Activated naive CD4-positive, alpha-beta T cell treated with Interleukin-2 at 50 U/mL for 16 hours (primary cell): Measurements from ENCODE around the gene ATP6V1E1.

ENCODE experiments used
- DNase-seq: peaks from one replicate; pipeline ENCODE4 v3.0.0-alpha.2; 2020

Gene ATP6V1E1

DNA sequence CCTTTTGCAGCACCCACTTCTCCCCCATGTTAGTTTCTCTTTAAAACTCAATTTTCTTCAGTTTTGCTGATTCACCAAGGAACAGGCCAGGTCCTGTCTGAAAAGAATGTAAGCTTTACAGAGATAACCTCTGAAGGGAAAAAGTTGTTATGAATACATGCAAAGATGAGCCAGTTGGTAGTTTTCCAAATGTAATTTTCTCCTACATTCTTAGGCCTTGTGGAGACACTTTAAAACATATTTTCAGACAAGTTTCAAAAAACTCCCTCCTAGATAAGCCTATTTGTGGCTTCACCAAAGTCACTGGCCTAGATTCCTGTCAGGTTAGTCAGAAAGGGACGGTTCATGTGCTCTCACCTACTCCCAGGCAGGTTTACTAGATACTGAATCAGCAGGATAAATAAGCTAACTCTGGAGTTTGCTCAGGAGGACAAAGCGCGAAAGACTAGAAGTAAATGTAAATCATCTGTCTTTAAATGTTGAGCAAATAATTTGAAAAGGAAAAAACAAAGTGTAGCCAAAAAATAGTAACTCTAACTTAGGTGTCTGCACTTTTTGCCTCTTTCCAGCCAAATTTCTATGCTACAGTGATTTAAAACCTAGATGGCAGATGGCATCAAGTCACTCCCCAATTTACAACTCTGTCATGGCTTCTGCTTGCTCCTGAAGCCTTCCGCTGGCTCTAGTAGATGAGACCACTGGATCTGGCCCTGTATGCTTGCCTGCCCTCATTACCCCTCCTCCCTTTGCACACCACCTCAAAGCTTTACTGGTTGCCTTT lies 4.9 kb upstream of the ATP6V1E1 start:
- no peak for DNase-seq

DNA sequence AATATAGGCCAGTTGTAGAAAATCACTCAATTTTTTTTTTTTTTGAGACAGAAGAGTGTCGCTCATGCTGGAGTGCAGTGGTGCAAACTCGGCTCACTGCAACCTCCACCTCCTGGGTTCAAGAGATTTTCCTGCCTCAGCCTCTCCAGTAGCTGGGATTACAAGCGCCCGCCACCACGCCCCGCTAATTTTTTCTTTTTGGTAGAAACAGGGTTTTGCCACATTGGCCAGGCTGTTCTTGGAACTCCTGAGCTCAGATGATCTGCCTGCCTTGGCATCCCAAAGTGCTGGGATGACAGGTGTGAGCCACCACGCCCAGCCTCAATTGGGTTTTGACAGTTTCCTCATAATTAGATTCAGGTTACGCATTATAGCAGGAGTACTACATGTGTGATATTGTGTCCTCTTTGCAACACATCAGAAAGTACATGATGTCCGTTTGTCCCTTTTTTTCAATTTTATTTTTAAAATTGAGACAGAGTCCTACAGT lies 2.6 kb upstream of the ATP6V1E1 start:
- DNase-seq: no peak

DNA sequence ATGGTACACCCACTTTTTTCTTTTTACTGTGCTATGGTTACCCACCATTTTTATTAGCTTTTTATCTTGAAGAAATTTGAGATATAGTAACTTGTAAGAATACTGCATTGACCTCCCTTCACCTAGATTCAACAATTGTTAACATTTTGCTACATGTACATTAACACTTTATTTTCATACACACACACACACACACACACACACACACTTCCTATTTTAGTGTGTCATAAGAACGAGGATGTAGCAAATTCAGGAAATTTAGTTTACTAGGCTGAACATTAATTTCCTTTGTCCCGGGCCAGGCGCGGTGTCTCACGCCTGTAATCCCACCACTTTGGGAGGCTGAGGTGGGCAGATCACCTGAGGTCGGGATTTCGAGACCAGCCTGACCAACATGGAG lies 1.1 kb upstream of the ATP6V1E1 start:
- DNase-seq: no peak

DNA sequence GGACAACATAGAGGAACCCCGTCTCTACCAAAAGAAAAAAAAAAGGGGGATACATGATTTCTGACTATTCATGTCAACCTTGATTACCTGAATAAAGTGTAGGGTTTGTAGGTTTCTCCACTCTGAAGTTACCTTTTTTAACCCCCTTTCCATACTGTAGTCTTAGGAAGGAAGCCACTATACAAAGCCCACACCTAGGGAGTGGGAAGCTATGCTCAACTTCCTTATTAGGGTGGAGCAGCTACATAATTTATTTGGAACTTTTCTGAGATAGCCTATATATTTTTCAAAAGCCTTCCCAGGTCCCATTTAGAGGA lies 582 bp upstream of the ATP6V1E1 start:
- DNase-seq: no peak

DNA sequence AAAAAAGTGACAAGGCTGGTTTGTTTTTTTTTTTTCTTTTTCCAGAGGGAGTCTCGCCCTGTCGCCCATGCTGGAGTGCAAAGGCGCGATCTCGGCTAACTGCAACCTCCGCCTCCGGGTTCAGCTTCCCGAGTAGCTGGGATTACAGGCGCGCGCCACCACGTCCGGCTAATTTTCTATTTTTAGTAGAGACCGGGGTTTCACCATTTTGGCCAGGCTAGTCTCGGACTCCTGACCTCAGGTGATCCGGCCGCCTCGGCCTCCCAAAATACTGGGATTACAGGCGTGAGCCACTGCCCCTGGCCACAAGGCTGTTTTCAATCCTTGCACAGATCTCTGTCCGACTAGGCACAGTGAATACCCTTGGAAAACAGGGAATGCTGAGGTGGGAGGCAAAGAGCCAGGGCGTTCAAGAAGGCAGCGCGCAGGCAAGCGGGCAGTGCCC lies 566 bp downstream of the ATP6V1E1 start:
- DNase-seq: no peak

DNA sequence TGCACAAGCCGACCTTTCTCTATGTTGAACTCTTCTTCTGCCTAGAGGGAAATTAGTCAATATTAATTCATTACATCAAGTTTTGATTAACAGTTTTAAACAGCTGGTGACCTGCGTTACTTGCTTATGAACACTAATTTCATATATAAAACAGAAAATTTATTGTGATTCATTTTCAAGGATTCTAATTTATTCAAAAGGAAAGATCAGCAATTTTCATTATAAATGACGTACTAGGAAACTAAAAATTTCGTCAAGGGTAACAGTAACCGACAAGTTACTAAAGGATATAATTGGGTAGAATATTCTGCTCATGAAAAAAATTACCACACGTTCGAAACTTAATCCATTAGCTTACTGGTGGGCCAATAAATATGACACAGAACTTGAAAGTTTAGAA lies 15.3 kb downstream of the ATP6V1E1 start:
- DNase-seq: no peak

DNA sequence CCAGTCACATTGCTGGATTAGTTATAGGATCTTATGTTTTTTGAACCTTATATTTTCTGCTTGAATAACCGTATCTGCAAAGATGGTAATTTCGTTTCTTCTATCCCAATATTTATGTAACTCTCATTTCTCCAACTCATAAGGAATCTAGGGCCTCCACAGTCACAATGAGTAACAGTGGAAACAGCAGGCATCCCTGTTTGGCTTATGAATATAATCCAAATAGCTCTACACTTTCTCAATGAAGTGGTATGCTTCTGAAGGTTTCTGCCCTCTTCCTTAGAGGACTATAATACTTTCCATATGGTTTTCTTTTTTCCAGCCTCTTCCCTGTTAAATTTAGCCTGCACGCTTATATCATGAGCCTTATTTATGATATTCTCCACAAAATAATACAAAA lies 16.5 kb downstream of the ATP6V1E1 start:
- DNase-seq: no peak

DNA sequence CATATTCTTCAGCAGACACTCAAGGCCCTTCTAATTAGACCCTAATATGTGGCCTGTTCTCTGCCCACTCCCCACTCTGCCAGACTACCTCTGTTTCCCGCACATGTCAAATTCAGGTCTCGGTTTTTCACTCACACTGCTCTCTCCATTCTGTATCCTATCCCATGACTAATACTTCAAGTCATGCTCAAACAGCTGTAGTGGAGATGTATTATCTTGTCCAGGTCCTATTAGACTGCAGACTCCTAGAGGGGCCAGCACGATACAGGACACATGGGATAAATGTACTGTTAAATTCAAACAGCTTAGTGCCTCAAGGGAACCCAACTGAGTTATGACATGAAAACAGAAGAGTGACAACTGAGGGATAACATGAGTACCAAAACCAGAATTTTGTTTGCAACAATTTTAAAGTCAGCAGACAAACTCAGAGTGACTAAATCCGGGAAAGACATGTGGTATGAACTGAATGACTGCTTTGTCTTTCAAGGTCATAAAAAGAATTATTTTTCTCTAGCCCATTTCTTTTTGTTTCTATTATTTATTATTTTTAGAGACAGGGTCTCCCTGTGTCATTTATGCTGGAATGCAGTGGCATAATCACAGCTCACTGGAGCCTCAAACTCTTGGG lies 20.5 kb downstream of the ATP6V1E1 start:
- DNase-seq: no peak

DNA sequence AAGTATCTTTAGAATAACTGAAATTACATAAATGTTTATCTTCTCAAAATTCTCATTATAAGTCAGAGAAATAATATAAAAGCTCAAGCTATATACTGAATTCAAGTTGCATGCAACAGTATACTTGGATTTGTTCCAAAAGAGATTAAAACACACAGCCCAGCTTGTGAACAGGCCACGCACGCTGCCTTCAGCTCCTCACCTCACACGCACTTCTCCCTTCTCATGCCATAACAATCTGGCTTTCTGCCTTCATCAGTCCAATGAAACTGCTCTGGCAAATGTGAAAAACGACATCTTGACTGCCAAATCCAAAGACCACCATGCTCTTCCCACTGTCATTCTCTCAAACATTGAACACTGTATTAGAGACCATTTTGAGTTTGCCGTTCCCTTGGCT lies 22.1 kb downstream of the ATP6V1E1 start:
- DNase-seq: no peak

DNA sequence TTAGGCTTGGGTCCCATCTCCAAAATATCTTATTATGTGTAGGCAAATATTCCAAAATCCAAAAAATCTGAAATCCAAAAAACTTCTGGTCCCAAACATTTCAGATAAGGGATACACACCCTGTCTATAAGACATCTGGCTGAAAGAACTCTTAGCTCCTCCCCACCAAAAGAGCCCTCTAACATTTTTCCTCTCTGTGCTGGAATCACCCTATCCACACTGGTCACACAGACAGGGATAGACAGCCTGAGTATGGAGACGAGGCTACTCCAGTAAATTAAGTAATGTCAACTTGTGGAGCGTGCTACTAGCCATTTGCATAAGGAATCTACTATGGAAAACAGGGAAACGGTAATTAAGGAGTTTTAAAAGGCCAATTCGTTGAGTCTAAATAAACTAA lies 24.9 kb downstream of the ATP6V1E1 start:
- DNase-seq: no peak

DNA sequence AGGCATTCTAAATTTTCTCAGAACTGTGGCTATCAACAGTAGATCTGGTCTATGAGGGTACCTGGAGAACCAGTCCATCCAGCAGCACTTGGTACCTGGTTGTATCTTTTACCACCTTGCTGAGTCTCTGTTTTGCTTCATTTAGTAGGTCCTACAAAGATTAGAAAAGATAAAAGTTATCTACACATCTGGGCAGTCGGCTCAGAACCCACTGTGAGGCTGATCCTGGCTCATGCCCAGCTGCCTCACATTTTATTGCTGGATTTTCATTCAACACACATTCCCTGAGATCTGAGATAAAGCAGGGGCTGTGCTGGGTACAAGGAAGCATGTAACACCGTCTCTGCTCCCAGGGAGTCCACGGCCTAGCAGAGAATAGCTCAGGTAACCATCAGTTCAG lies 27.5 kb downstream of the ATP6V1E1 start:
- no peak for DNase-seq

DNA sequence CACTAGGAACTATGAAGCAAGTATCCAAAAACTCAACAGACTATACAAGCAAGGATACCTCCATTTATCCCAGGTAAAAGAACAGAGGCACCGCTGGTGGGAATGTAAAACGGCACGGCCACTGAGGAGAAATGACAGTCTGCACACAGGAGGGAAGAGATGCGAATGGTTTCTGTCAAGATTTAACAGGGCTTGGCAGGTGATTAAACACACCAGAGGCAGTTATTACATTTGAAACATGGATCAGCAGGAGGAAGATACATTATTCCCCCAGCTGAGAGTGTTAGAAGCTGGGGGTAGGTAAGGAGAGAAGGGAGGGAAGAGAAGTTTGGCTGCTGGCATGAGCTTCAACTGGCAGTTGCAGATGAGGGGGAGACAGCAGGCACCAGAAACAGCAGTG lies 30.2 kb downstream of the ATP6V1E1 start:
- DNase-seq: no peak

DNA sequence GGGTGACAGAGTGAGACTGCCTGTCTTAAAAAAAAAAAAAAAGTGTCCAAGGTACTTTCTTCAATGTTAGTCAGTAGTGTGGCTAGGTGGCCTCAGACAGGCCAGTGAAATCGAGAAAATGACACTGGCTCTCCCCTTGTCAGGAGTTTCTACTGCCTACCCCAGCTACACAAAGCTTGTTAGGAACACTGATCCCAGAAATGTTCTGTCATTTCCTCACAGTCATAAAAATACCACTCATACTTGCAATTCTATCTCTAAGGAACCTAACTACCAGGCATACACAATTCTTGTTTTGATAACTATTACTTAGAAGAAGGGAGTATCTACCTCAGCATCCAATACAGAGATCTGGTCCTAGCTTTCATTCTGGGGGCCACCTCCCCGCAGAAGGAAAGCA lies 31.3 kb downstream of the ATP6V1E1 start:
- no peak for DNase-seq

DNA sequence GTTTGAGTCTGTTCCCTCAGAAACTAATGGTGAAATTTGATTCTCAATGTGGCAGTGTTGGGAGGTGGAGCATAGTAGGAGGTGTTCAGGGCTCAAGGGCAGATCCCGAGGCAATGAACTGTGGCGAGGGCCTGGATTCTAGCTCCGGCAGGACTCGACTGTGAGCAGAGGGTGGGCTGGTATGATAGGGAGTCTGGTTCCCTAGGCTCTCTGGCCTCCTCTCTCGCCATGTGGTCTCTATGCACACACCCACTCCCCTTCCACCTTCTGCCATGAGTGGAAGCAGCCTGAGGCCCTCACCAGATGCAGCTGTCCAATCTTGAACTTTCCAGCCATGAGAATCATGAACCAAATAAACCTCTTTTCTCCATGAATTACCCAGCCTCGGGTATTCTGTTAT lies 32.3 kb downstream of the ATP6V1E1 start:
- DNase-seq: no peak

DNA sequence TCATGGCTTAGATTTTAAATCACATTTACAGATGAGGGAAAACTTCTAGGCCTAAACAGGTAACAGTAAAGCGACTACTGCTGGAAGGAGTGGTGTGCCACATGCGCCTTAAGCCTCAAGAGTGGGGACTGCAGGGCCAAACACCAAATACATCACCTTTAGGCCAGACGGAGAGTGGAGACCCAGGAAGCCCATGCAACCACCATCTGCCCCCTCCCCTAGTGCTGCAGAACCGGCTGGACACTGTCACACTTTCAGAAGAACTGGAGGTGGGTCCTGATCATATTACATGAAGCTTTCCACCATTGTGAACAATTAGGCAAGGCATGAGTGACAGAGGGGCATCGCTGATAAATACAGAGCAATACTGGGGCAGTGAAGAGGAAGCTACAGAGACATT lies 36.3 kb downstream of the ATP6V1E1 start:
- no peak for DNase-seq

DNA sequence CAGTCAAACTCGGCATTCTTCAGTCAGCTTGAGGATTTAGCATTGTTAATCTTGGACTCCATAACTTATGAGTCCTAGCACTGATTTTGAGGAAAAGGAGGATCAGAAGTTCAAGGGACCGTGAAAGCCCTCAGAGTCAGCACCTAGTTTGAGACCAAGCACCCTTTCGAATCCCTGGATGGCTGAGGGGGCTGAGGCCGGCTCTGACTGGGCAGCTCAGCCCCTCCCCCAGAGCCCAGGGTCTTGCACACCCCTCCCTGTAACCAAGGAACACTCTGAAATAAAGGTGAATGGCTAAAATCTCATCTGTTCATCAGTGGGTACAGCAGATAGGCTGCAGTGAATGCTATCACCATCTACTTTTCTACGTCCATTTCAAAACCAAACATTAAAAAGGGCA lies 38.0 kb downstream of the ATP6V1E1 start:
- DNase-seq: no peak

DNA sequence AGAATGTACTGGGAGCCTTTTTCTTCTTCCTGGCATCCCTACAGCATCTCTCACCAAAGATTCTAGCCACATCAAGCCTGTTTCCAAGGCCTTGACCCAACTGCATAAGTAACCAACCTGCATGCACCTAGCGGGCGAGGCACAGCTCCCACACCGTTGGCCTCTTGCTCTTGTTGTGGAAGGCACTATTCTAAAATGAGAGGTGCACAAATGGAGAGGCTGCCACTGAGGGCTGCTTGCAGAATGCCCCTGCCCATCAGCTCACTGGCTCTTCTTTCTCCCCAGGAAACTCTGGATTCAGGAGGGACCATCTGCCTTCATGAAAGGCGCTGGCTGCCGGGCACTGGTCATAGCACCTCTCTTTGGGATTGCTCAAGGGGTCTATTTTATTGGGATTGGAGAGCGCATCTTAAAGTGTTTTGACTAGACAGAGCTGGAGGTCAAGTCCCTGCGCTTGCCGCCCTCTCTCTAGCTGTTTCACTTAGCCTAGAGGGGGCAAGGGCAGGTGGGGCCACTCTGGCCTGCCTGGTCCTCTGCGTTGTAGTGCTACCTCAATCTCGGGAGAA lies 38.7 kb downstream of the ATP6V1E1 start:
- DNase-seq: no peak

DNA sequence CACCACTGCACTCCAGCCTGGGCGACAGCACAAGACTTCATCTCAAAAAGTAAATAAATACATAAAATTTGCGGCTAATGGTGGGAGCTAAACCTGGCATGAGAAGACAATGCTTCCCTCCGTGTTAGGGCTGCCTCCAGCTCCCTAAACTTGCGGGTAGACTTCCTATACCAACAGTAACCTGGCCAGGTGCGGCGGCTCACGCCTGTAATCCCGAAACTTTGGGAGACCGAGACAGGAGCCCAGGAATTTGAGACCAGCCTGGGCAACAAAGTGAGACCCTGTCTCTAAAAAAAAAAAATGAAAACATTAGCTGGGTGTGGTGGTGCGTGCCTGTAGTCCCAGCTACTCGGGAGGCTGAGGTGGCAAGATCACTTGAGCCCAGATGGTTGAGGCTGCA lies 39.9 kb downstream of the ATP6V1E1 start:
- no peak for DNase-seq

DNA sequence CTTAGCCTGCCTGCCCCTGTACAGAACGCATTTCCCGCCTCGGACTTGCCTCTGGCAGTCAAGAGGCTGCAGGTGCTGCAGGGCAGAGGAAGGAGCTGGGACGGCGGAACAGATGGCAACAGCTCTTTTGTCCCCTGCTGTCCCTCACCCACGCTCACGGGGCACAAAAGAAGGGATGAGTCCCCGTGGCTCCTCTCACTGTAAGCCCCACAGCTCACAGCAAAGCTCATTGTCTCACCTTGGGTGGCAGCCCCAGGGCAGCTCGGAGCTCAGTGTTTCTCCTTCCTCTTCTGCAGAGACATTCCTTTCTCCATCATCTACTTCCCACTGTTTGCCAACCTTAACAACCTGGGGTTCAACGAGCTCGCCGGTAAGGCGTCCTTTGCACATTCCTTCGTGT lies 40.9 kb downstream of the ATP6V1E1 start:
- no peak for DNase-seq

DNA sequence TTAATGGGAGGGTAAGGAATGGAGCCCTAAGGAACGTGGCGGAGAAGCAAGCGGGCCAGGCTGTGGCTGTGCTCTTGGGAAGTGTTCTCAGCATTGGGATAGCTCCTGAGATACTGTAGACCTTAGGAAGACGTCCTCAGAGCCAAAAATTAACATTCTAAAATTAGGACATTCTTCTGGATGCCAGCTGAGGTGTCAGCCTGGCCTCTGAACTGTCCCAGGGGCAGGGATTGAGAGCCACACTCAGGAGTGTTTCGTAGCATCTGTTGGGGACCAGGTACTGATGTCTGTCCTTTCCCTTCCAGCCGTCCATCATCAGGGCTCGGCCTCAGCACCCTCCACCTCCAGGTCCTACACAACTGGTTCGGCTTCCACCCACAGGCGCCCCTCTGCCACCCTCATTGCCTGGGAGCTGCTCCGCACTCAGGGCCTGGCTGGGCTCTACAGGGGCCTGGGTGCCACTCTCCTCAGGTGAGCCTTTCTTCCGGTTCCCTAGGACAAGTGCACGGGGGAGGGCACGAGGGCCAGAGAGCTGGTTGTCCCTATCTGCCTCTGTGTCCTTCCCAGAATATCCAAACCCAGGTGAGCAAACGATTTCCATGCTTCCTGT lies 41.6 kb downstream of the ATP6V1E1 start:
- no peak for DNase-seq

DNA sequence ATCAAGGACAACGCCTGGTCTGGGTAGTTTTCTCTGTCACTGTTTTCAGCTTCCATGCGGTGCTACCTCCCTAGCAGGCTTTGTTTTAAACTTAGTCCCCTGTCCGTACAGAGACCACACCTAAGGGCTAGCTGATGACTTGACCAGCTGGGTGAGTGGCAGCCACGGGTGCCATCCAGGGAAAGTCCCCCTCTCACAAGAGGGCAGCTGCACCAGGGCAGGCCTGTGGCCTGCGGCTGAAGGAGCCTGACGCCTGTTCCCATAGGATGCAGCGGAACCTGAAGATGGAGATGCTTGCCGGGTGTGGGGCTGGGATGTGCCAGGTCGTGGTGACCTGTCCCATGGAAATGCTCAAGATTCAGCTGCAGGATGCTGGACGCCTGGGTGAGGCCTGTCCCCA lies 45.4 kb downstream of the ATP6V1E1 start:
- DNase-seq: no peak

DNA sequence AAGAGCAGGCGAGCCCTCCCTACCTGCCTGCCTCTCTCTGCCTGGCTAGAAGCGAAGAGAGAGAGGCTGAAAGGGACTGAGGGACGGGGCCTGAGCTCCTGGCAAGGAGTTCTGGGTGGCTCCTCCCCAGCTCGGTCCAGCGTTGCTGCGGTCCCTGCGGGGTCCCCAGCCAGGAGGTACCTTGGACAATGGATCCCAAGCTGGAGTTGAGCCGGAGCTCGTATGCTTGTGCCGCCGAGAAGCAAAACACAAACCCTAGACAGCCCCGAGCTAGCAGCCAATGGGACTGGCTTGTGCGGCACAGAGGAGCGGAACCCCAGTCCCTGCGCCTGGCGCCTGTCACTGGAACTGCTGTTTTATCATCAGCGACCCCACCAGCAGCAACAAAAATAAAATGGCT lies 46.9 kb downstream of the ATP6V1E1 start:
- no peak for DNase-seq

DNA sequence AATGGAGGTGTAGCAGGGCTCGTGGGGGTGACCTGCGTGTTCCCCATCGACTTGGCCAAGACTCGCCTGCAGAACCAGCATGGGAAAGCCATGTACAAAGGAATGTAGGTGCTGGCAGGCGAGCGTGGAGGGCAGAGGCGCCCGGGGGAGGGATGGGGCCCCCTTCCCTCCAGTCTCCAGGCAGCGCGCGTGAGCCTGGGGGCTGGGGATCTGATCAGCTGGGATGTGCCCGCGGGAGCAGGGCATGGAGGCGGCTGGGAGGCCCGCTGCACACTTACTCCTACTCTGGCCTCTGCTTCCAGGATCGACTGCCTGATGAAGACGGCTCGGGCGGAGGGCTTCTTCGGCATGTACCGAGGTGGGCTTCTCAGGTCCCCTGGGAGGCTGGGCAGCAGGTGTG lies 47.5 kb downstream of the ATP6V1E1 start:
- no peak for DNase-seq

DNA sequence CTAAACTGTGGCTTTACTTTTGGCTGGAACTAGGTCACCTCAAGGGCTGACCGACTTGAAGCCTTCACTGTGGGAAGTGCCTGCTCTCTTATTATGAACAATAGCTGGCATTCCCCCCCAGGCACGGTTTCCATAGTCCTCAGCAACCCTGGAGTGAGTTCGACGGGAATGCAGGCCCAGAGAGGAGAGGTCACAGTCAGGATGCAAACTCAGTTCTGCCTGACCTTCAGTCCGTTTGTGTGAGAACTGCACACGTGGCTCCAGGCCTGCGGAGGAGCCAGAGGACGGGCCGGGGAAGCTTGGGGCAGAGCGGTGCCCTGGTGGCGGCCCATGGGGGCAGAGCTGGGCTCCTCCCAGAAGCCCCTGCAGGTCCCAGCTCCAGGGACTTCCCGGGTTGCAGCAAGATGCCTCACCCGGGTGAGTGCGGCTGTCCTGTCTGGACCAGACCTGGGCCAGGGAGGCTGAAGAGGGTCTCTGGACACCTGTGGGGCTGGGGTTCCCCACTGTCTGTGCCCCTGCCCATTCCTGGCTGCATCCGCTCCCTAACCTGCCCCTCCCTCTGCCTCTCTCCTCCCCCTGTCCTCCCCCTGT lies 48.0 kb downstream of the ATP6V1E1 start:
- DNase-seq: no peak
